Right lobe of liver (tissue), 4 donors: ENCODE measurements around the gene UXS1.

Source experiments
- POLR2A ChIP-seq: fragments of 450-650 bp; IDR thresholded peaks from one replicate; pipeline ENCODE4 v1.6.1; 2017; ENCODE audit warnings: antibody characterized with exemption, mild to moderate bottlenecking
- TF ChIP-seq, protein P1 (sequence below), 4 donors: fragments of 200-600 bp in 3 of 4; fragments of 450-650 bp in 1 of 4; IDR thresholded peaks; one replicate each; pipeline versions ENCODE4 v1.5.1 to v1.8.0; 2016 to 2022; ENCODE audit warnings: antibody characterized with exemption in 4 of 4, mild to moderate bottlenecking in 2 of 4
- donor health status: DM: no; HTN: no; CAD: no.
- donor health status: DM: no; HTN: no; CAD: no.
- donor health status: DM: no; HTN: yes; CAD: no.

DNA sequence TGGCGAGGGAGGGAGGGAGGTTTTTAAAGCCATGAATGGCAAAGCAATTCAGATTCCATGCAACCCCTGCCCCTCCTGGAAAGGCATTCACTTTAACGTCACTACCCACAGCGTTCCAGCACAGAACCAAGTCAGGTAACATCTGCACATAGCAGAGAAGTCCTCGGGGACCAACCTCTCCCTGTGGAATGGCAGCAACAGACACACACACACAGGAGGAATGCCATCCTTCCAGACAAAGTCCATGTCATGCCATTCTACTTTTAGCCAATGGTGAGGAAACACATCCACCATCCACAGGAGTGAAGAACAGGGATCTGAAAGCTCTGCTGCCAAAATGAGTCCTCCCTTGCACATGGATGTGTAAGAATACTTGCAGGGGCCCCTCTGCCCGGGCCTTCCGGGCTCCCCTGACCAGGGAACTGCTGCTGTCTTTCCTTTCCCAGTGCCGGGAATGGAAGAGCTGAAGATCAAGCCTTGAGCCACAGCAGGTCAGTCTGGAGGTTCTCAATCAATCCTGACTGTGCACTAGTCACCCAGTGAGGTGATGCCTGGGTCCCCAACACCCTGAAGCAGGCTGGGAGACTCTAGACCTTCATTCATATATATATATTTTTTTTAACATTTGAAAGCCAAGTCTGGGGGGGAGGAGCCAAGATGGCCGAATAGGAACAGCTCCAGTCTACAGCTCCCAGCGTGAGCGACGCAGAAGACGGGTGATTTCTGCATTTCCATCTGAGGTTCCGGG is 63.7 kb downstream of the UXS1 start:
- TF ChIP-seq, protein P1, sequence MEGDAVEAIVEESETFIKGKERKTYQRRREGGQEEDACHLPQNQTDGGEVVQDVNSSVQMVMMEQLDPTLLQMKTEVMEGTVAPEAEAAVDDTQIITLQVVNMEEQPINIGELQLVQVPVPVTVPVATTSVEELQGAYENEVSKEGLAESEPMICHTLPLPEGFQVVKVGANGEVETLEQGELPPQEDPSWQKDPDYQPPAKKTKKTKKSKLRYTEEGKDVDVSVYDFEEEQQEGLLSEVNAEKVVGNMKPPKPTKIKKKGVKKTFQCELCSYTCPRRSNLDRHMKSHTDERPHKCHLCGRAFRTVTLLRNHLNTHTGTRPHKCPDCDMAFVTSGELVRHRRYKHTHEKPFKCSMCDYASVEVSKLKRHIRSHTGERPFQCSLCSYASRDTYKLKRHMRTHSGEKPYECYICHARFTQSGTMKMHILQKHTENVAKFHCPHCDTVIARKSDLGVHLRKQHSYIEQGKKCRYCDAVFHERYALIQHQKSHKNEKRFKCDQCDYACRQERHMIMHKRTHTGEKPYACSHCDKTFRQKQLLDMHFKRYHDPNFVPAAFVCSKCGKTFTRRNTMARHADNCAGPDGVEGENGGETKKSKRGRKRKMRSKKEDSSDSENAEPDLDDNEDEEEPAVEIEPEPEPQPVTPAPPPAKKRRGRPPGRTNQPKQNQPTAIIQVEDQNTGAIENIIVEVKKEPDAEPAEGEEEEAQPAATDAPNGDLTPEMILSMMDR (IDR thresholded peaks at IDR 0.05): no peak
- no peak for TF ChIP-seq POLR2A
